Right lung (tissue), 5 donors: ENCODE results near the gene ELF1. TPM values are rescaled to one million over a fixed set of nuclear protein-coding genes. Genes with fewer than 3 reads are reported as not detected.
"Not testable (repeated sequence)": the region's sequence is repeated elsewhere in the genome, so short reads cannot be mapped to it uniquely, and the experiment has no call there.

Experiments used
- DNase-seq, 2 donors: peaks; one replicate each; pipeline ENCODE4 v3.0.0-alpha.2; 2013
- polyA plus RNA-seq, 5 donors: library from polyadenylated mRNA; unstranded; fragments of 120-200 nt; gene quantifications; one replicate each; pipeline versions ENCODE4 v1.2.1 to v1.2.3, GENCODE V29; 2013; ENCODE audit warnings: inconsistent platforms in 1 of 5, low replicate concordance in 1 of 5; ENCODE audit not compliant: insufficient read length in 5 of 5, insufficient read depth in 1 of 5

ELF1 gene
- polyA plus RNA-seq, 5 donors: 42.0 to 56.0 (median 48.7) TPM

GRCh38 chr13:40897053-40897452 lies 122.1 kb downstream of the ELF1 start:
- no peak for DNase-seq

- DNase-seq: peak in 1 of 2 donors; percentile 14
These were observed 123.6 kb downstream of the ELF1 start for GRCh38 chr13:40895227-40896184.

- not testable (repeated sequence) for DNase-seq
These were observed 125.5 kb downstream of the ELF1 start for GRCh38 chr13:40893573-40893972.

DNA sequence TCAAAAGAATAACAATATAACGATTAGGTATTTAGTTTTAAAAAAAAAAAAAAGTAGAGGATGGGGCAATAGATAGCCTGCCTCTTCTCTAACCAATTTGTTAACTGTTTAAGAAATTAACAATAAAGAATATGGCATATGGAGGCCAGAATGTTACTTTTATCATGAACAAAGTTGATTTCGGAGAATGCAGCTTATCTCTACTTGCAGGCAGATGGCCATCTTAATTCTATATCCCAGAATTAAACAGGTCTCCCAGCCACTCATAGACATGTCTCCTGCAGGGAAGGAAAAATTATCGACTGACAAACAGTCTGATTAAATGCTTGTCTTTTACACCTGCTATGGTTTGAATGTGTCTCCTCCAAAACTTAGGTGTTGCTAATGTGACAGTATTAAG lies 133.1 kb downstream of the ELF1 start:
- no peak for DNase-seq

DNA sequence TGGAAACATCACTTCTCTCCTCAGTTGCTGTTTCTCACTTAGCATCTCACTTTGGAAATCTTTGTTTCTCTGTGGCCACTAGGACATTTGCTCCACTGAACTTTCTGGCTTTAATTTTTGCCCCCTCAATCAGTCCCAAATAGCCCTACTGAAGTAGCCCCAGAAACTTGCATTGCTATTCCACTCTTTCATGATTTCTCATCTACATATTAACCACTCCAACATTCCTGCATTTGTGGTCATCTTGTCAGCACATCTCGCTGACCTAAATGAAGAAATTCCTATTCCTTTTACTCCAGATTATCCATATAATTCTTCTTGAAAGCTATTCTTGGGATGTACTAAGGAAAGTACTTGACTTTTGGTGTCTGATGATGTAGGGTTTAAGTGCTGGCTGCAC lies 134.9 kb downstream of the ELF1 start:
- not testable (repeated sequence) for DNase-seq

Other genes starting within 250 kb of the ELF1 start
- gene MRPS31, start 248.1 kb downstream of the ELF1 start, polyA plus RNA-seq: 10 to 100 TPM; 42.9 to 61.1 (median 53.3) TPM
- gene SLC25A15, start 229.7 kb downstream of the ELF1 start, polyA plus RNA-seq: 10 to 100 TPM; 12.2 to 15.5 (median 14.2) TPM
- gene WBP4, start 42.2 kb upstream of the ELF1 start, polyA plus RNA-seq: 10 to 100 TPM; 18.5 to 26.7 (median 26.0) TPM
- 10 to 100 TPM; 12.2 to 16.3 (median 14.7) TPM for gene KBTBD6, start 113.5 kb upstream of the ELF1 start, polyA plus RNA-seq
- gene KBTBD7, start 175.3 kb upstream of the ELF1 start, polyA plus RNA-seq: 10 to 100 TPM; 14.5 to 20.2 (median 17.6) TPM
- gene MTRF1, start 244.3 kb upstream of the ELF1 start, polyA plus RNA-seq: 10 to 100 TPM; 16.7 to 27.5 (median 26.1) TPM